ENCODE results near the gene HOXD11. TPM values are rescaled to one million over a fixed set of nuclear protein-coding genes. Genes with fewer than 3 reads are reported as not detected.

HOXD11 gene
- total RNA-seq, 4 donors from 2014 or later: 0.21 to 1.8 (median 1.2) TPM; not detected in 1

DNA sequence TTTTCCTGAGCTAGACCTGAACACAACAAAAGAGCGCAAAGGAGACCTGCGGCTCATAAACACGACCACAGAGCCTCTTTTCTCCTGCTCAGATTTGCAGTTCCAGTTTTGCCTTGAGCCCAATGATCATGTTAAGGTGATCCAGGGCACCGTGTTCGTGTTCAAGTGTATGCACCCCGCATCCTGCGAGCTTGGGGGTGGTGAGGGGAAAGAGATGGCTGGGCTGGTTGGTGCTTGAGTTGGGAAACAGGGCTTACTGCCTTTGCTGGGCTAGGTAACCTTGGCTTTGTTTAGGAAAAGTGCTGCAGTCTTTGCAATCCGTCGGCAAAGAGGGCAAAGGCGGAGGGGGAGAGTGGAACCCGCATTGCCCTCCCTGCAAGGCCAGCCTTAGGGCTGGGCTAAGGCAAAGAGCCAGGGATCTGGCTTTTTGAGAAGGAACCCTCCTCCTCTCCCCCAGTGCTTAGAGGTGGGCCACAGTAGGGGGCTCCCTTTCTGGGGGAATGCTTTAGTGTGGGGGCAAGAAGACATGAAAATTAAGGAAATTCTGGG is 10.8 kb downstream of the HOXD11 start:
- peak overlapping the region in 1 of 4 donors; percentile 16 for H3K27ac ChIP-seq
- no peaks in the 10 kb centered on the region for H3K36me3 ChIP-seq
- peak overlapping the region in 1 of 4 donors; percentile 29 for H3K4me3 ChIP-seq
- peaks cover 0 to 33% (median 4%) of the 10 kb centered on the region in 4 donors for H3K4me1 ChIP-seq
- H3K9me3 ChIP-seq: no peaks in the 10 kb centered on the region
- TF ChIP-seq EP300 (IDR thresholded peaks at IDR 0.05): no peak
- H3K27me3 ChIP-seq: peaks cover 9 to 100% of the 10 kb centered on the region in 2 donors
- no peak for DNase-seq (ENCODE audit: low spot score in 2 of 2)
- WGBS, 2 donors: 16 to 19% methylated on average over 11 of the region's 11 CpGs

DNA sequence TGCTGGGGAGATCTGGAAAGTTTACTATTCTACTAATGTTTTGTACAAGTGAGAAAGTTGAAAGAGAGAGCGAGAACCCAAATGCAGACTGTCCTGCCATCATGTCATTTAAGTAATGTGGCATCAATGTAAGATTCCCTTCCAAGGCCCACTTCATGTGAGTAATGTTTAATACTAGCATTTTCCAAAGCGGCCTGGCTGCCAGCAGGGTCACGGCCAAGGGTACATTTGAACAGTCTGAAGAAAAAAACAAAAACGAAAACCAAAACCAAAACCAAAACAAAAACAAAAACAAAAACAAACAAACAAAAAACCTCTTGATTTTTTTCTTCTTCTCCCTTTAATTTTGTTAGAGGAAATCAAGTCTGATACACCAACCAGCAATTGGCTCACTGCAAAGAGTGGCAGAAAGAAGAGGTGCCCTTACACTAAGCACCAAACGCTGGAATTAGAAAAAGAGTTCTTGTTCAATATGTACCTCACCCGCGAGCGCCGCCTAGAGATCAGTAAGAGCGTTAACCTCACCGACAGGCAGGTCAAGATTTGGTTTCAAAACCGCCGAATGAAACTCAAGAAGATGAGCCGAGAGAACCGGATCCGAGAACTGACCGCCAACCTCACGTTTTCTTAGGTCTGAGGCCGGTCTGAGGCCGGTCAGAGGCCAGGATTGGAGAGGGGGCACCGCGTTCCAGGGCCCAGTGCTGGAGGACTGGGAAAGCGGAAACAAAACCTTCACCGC is 11.7 kb downstream of the HOXD11 start:
- Histone ChIP-seq H3K27ac (no peak overlapping the region), H3K9me3 (no peaks in the 10 kb centered on the region), H3K36me3 (no peaks in the 10 kb centered on the region), H3K4me1 (peaks cover 0 to 42% (median 6%) of the 10 kb centered on the region in 4 donors), H3K4me3 (no peak overlapping the region), H3K27me3 (peaks cover 10 to 100% of the 10 kb centered on the region in 2 donors)
- TF ChIP-seq EP300 (IDR thresholded peaks at IDR 0.05) (no peak), CTCF (IDR thresholded peaks at IDR 0.05) (peak in 2 of 5 experiments; percentile 14 to 15)
- WGBS, 2 donors: 20 to 28% methylated on average over 24 of the region's 24 CpGs
- no peak for DNase-seq (ENCODE audit: low spot score in 2 of 2)

DNA sequence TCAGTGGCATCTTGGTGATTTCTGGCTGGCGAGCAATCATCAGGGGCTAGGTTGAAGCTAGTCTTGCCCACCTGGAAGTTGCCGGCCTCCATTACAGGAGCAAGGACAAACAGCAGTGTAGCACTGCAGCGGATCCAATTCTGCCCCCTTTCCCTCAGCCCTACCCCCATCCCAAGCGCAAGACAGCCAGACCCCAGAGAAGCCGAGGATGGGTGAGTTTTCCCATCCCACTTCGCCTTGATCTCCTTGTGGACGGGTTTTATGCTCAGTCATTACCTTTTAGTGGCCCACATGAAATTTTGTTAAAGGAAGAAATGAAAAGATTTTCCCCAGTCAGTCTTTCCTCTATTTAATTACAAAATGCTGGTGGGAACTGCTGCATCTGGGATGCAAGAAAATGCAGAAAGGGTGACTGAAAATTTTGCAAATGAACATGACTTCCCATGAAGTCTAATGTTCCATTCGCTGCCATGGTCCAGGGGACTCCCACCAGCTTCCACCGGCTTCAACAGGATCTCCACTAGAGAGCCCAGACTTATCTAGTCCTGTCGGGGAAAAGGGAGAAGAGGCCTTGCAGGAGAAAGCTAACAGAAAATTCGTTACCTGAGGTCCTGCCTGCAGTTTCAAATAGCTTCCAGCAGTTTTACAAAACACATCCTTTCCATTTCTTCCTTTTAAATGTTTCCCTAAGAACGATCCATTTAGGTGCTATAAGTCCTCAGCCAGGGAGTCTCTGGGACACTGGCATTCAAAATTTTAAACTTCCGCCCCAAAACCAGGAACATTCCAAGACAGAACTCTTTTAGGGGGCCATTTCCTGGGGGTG is 13.5 kb downstream of the HOXD11 start:
- Histone ChIP-seq H3K9me3 (no peaks in the 10 kb centered on the region), H3K4me1 (peaks cover 0 to 43% (median 6%) of the 10 kb centered on the region in 4 donors), H3K36me3 (no peaks in the 10 kb centered on the region), H3K4me3 (no peak overlapping the region), H3K27ac (no peak overlapping the region), H3K27me3 (peaks cover 10 to 100% of the 10 kb centered on the region in 2 donors)
- DNase-seq (ENCODE audit: low spot score in 2 of 2): no peak
- no peak for TF ChIP-seq EP300 (IDR thresholded peaks at IDR 0.05)
- TF ChIP-seq POLR2A (IDR thresholded peaks at IDR 0.05): no peak
- no peak for TF ChIP-seq CTCF (IDR thresholded peaks at IDR 0.05)
- 61 to 62% methylated on average over 13 of the region's 13 CpGs for WGBS, 2 donors

- Histone ChIP-seq H3K27ac (peak overlapping the region in 2 of 4 donors; percentile 11 to 81), H3K36me3 (no peaks in the 10 kb centered on the region), H3K27me3 (peaks cover 10 to 99% of the 10 kb centered on the region in 2 donors), H3K4me1 (peaks cover 0 to 36% (median 6%) of the 10 kb centered on the region in 4 donors), H3K4me3 (peak overlapping the region in 2 of 4 donors; percentile 41 to 60), H3K9me3 (no peaks in the 10 kb centered on the region)
- WGBS, 2 donors: 20 to 30% methylated on average over 37 to 53 of the region's 53 CpGs
- no peak for TF ChIP-seq EP300 (IDR thresholded peaks at IDR 0.05)
- TF ChIP-seq CTCF (IDR thresholded peaks at IDR 0.05): no peak
- no peak for TF ChIP-seq POLR2A (IDR thresholded peaks at IDR 0.05)
- DNase-seq (ENCODE audit: low spot score in 2 of 2): no peak
Observed at GRCh38 chr2:176121190-176122051, 14.3 kb downstream of the HOXD11 start.
